Tibial artery (tissue), 4 donors: ENCODE measurements around the gene ADCK2.
A peak's percentile ranks its signal among the peaks of the same experiment; 100 is the strongest.
"Not testable (repeated sequence)": the region's sequence is repeated elsewhere in the genome, so short reads cannot be mapped to it uniquely, and the experiment has no call there.

ENCODE experiments used
- DNase-seq, 2 donors: peaks; one replicate each; pipeline ENCODE4 v3.0.0-alpha.2; 2019
- H3K27ac ChIP-seq, 2 donors: fragments of 200-600 bp; sonication (generic) in 1 of 2; 1 replicate in 1 of 2; 2 replicates in 1 of 2; pipeline ENCODE4 v1.5.1; 2018 to 2019; ENCODE audit warnings: mild to moderate bottlenecking in 1 of 2
- H3K27me3 ChIP-seq, 2 donors: fragments of 200-600 bp; sonication (generic) in 1 of 2; one replicate each; pipeline versions ENCODE4 v1.5.1 to v1.6.0; 2016 to 2019
- H3K36me3 ChIP-seq, 3 donors: fragments of 200-600 bp; sonication (generic) in 2 of 3; one replicate each; pipeline ENCODE4 v1.5.1; 2016 to 2019; ENCODE audit warnings: mild to moderate bottlenecking in 2 of 3
- H3K4me1 ChIP-seq, 4 donors: fragments of 200-600 bp; sonication (generic) in 2 of 4; 1 replicate in 3 of 4; 2 replicates in 1 of 4; pipeline ENCODE4 v1.5.1; 2016 to 2019
- H3K4me3 ChIP-seq, 2 donors: fragments of 200-600 bp; sonication (generic) in 1 of 2; 1 replicate in 1 of 2; 2 replicates in 1 of 2; pipeline ENCODE4 v1.5.1; 2018 to 2019; ENCODE audit warnings: mild to moderate bottlenecking in 2 of 2
- H3K9me3 ChIP-seq, 3 donors: fragments of 200-600 bp; sonication (generic) in 1 of 3; one replicate each; pipeline ENCODE4 v1.5.1; 2016 to 2019
- intact Hi-C: fragments of 100-400 bp; cut with DNase I; formaldehyde crosslinking; loops from one replicate; pipeline ENCODE4 v1.15.0; 2023; ENCODE audit warnings: low total_unique reads
- TF ChIP-seq, protein P1 (sequence below), 2 experiments: fragments of 200-600 bp in 1 of 2; fragments of 450-650 bp in 1 of 2; IDR thresholded peaks; one replicate each; pipeline ENCODE4 v1.5.1; 2017 to 2019; ENCODE audit warnings: antibody characterized with exemption in 2 of 2, mild to moderate bottlenecking in 1 of 2, moderate library complexity in 1 of 2

Gene ADCK2

DNA sequence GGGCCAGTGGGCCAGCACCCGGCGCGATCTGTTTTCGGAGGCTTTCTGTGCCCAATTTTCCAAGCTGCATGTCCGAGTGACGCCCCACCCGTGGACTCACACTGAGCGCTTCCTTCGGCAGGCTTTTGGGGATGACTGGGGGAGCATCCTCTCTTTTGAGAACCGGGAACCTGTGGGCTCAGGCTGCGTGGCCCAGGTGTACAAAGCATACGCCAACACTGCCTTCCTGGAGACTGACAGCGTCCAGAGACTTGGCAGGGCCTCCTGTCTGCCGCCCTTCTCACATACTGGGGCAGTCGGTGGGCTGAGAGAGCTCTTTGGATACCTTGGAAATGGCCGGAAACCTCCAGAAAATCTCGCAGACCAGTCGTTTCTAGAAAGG, 1.0 kb downstream of the ADCK2 start:
- H3K27ac ChIP-seq = peak overlapping the region; percentile 87 to 90
- H3K4me1 ChIP-seq = peaks cover 0 to 32% (median 19%) of the 10 kb centered on the region in 4 donors
- TF ChIP-seq, protein P1, sequence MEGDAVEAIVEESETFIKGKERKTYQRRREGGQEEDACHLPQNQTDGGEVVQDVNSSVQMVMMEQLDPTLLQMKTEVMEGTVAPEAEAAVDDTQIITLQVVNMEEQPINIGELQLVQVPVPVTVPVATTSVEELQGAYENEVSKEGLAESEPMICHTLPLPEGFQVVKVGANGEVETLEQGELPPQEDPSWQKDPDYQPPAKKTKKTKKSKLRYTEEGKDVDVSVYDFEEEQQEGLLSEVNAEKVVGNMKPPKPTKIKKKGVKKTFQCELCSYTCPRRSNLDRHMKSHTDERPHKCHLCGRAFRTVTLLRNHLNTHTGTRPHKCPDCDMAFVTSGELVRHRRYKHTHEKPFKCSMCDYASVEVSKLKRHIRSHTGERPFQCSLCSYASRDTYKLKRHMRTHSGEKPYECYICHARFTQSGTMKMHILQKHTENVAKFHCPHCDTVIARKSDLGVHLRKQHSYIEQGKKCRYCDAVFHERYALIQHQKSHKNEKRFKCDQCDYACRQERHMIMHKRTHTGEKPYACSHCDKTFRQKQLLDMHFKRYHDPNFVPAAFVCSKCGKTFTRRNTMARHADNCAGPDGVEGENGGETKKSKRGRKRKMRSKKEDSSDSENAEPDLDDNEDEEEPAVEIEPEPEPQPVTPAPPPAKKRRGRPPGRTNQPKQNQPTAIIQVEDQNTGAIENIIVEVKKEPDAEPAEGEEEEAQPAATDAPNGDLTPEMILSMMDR (IDR thresholded peaks at IDR 0.05) = no peak
- no peaks in the 10 kb centered on the region for H3K9me3 ChIP-seq
- H3K36me3 ChIP-seq = peaks cover 0 to 24% (median 0%) of the 10 kb centered on the region in 3 donors
- intact Hi-C loops = loop anchor here (5.0 to 10.0 kb wide), 2 partner anchors 251 to 339 kb away; partner anchors contain the start of genes BRAF and MRPS33
- DNase-seq = peak in 1 of 2 donors; percentile 37
- no peaks in the 10 kb centered on the region for H3K27me3 ChIP-seq
- H3K4me3 ChIP-seq = peak overlapping the region; percentile 68 to 94

DNA sequence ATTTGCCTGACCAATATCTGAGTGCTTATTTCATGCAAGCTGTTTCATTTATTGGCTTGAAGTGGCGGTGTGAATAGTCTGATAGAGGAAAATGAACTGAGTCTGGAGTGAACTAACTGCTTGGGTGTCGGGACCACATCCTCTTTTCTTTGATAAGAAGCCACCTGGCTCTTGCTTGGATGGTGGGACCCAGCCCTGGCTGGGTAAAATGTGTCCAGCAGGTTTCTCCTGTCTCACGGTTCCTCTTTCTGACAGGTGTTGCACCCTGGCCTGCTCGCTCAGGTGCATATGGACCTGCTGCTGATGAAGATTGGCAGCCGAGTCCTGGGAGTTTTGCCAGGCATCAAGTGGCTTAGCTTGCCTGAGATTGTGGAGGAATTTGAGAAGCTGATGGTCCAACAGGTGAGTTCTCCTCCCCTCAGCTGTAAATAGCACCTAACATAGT, 1.6 kb downstream of the ADCK2 start:
- peaks cover 0 to 30% (median 0%) of the 10 kb centered on the region in 3 donors for H3K36me3 ChIP-seq
- H3K4me3 ChIP-seq = peak overlapping the region in 1 of 2 donors; percentile 94
- no peaks in the 10 kb centered on the region for H3K27me3 ChIP-seq
- H3K4me1 ChIP-seq = peaks cover 0 to 32% (median 19%) of the 10 kb centered on the region in 4 donors
- H3K9me3 ChIP-seq = no peaks in the 10 kb centered on the region
- peak in 1 of 2 donors; percentile 52 for DNase-seq
- intact Hi-C loops = loop anchor here (5.0 to 10.0 kb wide), 2 partner anchors 250 to 338 kb away; partner anchors contain the start of genes BRAF and MRPS33
- peak overlapping the region in 1 of 2 donors; percentile 87 for H3K27ac ChIP-seq
- TF ChIP-seq, protein P1 (IDR thresholded peaks at IDR 0.05) = no peak

DNA sequence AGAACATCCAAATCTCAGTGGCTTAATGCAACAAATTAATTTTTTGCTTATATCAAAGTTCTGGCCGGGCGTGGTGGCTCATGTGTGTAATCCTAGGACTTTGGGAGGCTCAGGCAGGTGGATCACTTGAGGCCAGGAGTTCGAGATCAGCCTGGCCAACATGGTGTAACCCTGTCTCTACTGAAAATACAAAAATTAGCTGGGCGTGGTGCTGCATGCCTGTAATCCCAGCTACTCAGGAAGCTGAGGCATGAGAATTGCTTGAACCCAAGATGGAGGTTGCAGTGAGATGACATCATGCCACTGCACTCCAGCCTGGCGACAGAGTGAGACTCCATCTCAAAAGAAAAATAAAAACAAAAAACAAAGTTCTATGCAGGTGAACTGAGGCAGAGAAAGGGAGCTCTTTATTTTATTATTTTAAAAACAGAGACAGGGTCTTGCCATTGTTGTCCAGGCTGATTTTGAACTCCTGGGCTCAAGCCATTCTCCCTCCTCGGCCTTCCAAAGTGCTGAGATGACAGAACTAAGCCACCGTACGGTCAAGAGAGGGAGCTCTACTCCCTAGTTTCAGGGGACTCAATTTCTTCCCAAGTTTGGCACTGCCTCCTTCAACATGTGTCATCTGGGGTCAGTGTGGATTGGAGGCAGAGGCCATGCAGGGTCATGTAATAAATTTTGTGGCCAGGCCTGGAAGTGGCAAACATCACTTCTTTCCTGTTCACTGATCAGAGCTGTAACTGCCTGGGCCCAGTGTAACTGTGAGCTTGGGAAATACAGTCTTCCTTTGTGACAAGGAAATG, 2.4 kb downstream of the ADCK2 start:
- peak in 1 of 2 donors; percentile 64 for DNase-seq
- Histone ChIP-seq H3K27ac (peak overlapping the region in 1 of 2 donors; percentile 21), H3K27me3 (no peaks in the 10 kb centered on the region), H3K4me3 (no peak overlapping the region), H3K9me3 (no peaks in the 10 kb centered on the region), H3K36me3 (peaks cover 0 to 36% (median 4%) of the 10 kb centered on the region in 3 donors), H3K4me1 (peaks cover 0 to 32% (median 19%) of the 10 kb centered on the region in 4 donors)
- intact Hi-C loops = loop anchor here (5.0 to 10.0 kb wide), 2 partner anchors 250 to 337 kb away; partner anchors contain the start of genes BRAF and MRPS33
- TF ChIP-seq, protein P1 (IDR thresholded peaks at IDR 0.05) = peak in 1 of 2 experiments; percentile 28

DNA sequence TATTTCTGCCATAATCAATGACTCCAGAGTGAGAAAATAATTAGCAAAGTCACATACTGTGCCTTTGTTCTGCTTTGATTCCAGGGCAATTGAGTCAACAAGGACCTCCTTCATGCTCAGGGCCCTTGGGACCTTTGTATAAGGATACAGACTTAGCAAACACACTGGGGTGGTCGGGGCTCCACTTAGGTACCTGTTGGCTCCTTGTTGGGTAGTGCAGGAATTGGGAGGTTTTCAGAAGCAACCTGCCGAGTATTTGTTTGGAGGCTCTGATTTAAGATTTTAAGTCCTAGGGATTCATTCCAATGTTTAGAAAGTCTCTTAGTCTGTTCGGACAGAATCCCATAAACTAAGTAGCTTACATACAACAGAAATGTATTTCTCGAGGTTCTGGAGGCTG, 3.0 kb downstream of the ADCK2 start:
- no peak overlapping the region for H3K27ac ChIP-seq
- H3K4me3 ChIP-seq = no peak overlapping the region
- intact Hi-C loops = loop anchor here (10.0 kb wide), 1 partner anchor 249 kb away; the partner anchor contains the start of gene BRAF
- peaks cover 0 to 32% (median 19%) of the 10 kb centered on the region in 4 donors for H3K4me1 ChIP-seq
- DNase-seq = peak in 1 of 2 donors; percentile 6
- TF ChIP-seq, protein P1 (IDR thresholded peaks at IDR 0.05) = no peak
- H3K9me3 ChIP-seq = no peaks in the 10 kb centered on the region
- no peaks in the 10 kb centered on the region for H3K27me3 ChIP-seq
- H3K36me3 ChIP-seq = peaks cover 0 to 42% (median 11%) of the 10 kb centered on the region in 3 donors

DNA sequence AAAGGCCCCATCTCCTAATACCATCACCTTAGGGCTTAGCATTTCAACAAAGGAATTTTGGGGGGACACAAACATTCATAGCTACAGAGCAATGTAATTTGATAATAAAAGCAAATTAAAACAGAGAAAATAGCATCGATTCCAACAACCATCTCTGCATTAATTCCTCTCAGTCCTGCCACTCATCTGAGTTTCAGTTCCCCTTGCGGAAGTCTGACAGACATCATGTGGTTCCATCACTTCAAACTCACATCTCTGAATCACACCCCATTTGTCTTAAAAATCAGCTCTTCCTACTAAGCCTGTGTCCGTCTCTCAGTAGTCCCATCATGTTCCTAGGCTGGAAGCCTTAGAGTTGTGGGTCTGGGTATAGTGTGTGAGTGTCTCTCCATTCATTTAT, 3.6 kb downstream of the ADCK2 start:
- H3K9me3 ChIP-seq = no peaks in the 10 kb centered on the region
- no peaks in the 10 kb centered on the region for H3K27me3 ChIP-seq
- no peak overlapping the region for H3K4me3 ChIP-seq
- H3K4me1 ChIP-seq = peaks cover 0 to 32% (median 19%) of the 10 kb centered on the region in 4 donors
- H3K36me3 ChIP-seq = peaks cover 0 to 48% (median 16%) of the 10 kb centered on the region in 3 donors
- TF ChIP-seq, protein P1 (IDR thresholded peaks at IDR 0.05) = no peak
- peak in 1 of 2 donors; percentile 33 for DNase-seq
- intact Hi-C loops = loop anchor here (10.0 kb wide), 1 partner anchor 248 kb away; the partner anchor contains the start of gene BRAF
- no peak overlapping the region for H3K27ac ChIP-seq

DNA sequence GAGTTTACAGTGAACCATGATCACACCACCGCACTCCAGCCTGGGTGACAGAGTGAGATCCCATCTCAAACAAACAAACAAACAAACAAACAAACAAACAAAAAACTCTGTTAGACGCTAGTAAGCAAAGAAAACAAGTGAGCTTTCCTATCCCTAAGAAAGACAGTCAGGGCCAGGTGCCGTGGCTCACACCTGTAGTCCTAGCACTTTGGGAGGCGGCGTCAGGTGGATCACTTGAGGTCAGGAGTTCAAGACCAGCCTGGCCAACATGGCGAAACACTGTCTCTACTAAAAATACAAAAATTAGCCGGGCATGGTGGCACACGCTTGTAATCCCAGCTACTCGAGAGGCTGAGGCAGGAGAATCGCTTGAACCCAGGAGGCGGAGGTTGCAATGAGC, 4.2 kb downstream of the ADCK2 start:
- not testable (repeated sequence) for H3K27ac ChIP-seq, H3K4me3 ChIP-seq, H3K27me3 ChIP-seq, H3K9me3 ChIP-seq
- peak in 1 of 2 donors; percentile 41 for DNase-seq
- intact Hi-C loops = loop anchor here (10.0 kb wide), 1 partner anchor 248 kb away; the partner anchor contains the start of gene BRAF
- Histone ChIP-seq H3K4me1 (peaks cover 0 to 32% (median 18%) of the 10 kb centered on the region in 4 donors), H3K36me3 (peaks cover 6 to 55% (median 21%) of the 10 kb centered on the region in 3 donors)
